CD4-positive, alpha-beta T cell treated with Interleukin-4 for 4 hours (primary cell): ENCODE measurements around the gene CACNA1B.
"Not testable (repeated sequence)": the region's sequence is repeated elsewhere in the genome, so short reads cannot be mapped to it uniquely, and the experiment has no call there.

Experiments used
- DNase-seq: peaks from one replicate; pipeline ENCODE4 v3.0.0-alpha.2; 2020

CACNA1B gene

DNA sequence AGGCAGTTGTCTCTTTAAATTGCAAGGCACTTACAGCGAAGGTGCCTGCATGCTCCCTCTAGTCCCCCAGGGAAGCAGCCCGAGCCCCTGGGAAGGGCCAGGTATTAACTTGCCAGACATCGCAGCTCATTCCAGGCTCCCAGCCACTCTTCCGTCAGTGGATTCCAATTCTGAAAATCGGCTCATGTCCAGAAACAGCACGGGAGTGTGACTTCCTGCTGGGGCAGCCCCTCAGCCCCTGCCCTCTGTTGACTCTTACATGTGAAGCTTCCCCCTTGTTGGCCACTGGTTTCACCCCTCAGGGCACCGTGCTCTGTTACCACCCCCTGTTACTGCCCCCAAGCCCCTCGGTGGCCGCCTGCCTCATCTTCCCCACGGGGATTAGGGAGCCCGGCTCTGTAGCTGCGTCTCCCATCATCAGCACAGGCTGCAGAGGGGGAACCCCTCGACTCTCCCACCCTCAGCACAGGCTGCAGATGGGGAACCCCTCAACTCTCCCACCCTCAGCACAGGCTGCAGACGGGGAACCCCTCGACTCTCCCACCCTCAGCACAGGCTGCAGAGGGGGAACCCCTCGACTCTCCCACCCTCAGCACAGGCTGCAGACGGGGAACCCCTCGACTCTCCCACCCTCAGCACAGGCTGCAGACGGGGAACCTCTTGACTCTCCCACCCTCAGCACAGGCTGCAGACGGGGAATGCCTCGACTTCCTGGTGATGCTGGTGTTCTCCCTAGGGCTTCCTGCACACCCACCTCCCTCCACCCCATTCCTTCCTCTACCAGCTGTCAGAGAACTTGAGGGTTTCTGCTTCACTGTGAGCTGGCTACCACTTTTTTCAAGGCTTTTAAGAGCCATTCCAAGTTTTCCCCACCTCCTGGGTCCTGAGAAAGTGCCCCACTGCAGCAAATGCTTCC lies 11.1 kb upstream of the CACNA1B start:
- no peak for DNase-seq

DNA sequence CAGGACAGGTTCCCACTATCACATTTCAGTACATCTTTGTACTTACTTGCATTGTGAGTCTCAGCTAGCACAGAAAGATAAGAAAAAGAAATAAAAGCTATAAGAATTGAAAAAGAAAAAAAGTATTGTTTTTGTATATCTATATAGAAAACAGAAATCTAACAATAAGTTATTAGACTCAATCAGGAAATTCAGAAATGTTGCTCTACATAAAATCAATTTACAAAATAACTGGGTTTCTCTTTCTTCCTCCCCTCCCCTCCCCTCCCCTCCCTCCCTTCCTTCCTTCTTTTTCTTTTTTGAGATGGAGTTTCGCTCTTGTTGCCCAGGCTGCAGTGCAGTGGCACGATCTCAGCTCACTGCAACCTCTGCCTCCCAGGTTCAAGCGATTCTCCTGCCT lies 7.2 kb upstream of the CACNA1B start:
- no peak for DNase-seq

DNA sequence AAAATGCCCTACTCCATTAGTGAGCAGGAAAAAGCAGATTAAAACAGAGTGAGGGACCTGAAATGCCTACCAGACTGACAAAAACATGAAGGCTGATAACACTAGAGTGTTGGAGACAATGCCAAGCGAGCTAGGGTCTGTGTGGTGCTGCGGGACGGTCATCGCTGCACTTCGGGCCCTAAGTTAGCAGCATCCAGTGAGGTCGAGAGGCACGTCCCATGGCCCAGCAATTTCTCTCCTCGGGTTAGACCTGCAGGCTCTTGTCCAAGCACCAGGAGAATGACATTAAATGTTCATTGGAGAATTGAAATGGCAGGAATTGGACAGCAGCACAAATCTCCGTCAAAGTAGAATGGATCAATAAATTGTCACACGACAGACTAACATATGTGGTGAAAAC lies 5.3 kb upstream of the CACNA1B start:
- no peak for DNase-seq

DNA sequence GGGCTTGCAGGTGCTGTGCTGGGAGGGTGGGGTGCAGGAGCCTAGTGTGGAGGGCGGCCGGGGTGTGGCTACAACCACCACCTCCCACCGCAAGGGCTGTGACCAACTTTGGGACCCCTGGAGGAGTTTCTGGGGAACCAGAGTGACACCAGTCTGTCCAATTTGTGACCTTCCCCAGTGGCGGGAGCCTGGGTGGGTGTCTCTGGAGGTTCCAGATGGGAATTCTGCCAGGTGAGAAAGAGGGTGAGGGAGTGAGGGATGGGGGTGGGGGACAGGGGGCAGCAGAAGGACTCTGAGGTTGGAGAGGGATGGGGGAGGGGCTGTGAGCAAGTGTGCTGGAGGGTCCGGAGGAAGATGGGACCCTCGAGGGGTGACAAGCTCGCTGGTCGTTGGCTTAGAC lies 4.2 kb upstream of the CACNA1B start:
- no peak for DNase-seq

DNA sequence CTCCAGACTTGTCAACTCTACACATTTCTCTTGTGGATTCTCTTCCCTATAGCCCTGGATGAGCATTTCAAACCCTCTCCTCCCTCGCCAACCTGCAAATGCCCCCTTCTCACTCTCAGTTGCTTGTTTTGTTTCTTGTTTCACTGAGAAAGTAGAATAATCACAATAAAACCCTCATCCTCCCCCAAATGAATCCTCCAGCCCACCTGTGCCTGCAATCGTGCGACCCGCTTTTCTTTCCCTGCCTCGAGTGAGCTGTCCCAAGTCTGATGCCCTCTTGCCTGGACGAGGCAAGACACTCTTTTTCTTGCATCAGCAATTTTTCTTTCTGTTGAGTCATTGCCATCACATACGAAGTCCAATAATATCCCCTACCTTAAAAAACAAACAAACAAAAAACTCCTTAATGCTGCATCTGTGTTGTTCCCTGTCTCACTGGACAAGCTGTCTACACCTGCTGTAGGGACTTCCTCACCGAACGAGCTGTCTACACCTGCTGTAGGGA lies 3.7 kb upstream of the CACNA1B start:
- DNase-seq = no peak

DNA sequence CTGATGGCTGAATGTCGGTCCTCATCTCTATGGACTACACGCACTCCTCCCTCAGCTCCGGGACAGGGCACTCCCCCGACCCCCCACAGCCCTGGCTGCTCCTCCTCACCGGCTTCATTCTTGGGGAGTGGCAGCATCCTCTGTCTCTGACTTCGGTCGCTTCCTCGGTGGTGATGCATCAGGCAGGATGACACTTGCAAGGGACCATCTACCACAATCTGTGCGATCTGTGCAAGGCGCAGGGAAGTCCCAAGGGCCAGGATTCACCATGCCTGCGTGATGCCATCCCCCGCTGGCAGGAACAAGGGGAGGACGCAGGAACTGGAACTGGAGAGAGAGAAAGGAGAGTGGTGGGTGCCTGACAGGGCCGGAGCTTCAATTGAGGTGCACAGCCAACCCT lies 2.2 kb upstream of the CACNA1B start:
- DNase-seq = no peak

DNA sequence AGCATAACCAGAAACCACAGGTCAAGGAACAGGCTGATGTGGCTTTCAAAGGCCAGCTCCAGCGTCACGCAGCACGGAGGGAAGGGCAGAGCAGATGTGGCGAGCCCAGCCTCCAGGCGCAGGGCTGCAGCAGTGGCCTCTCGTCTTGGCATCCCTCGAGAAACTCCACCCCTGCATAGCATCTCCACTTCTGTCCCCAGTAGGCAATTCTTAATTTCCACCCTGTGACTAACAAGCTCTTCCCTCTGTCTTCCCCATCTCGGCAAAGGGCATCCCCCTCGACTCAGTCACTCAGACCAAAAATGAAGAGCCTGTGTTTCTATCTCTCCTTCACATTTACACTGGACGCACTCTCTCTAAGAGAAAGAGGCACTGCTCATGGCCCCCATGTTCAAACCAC lies 1.7 kb upstream of the CACNA1B start:
- DNase-seq = no peak

DNA sequence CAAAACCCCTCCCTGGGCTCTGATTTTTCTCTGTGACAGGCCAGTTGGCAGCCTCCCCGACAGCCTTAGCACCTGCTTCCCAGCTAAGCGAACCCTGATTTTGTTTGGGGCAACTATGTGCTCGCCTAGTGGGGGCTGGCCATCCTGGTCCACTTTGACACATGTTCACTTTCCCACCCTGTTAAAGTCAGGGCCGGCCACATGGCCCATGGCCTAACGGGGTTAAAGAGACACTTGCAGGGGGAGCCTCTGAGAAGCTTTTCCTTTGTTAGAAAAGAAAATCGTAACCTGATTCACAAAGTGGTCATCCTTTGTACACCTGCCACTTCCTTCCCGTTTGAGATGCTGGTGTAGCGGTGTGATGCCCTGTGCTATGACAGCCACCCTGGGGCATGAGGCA lies 1.3 kb upstream of the CACNA1B start:
- DNase-seq = no peak

DNA sequence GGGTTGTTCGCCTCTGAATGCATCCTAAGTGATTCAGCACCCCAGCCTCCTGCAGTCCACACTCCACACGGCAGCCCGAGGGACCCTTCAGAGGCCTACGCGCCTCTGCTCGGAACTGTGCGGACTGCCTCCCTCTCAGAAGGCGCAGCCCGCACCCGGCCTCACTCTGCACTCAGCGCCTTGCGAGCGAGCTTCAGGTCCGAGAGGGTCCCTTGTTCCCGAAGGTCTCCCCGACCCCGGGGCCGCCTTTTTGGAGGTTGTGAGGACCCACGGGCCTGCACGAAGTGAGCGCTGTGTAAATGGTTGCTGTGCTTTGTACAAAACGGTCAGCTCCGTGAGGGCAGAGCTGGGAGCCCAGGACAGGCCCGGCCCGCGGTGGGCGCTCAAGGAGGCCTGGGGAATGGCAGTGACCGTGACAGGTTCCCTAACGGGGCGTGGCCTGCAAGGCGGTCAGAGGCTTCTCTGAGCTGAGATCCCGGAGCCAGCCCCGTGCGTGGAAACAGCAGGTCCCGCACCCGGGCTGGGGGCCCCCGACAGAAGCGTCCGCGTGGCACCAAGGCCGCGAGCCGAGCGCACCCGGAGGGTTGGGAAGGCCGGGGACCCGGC lies 698 bp upstream of the CACNA1B start:
- DNase-seq = no peak

DNA sequence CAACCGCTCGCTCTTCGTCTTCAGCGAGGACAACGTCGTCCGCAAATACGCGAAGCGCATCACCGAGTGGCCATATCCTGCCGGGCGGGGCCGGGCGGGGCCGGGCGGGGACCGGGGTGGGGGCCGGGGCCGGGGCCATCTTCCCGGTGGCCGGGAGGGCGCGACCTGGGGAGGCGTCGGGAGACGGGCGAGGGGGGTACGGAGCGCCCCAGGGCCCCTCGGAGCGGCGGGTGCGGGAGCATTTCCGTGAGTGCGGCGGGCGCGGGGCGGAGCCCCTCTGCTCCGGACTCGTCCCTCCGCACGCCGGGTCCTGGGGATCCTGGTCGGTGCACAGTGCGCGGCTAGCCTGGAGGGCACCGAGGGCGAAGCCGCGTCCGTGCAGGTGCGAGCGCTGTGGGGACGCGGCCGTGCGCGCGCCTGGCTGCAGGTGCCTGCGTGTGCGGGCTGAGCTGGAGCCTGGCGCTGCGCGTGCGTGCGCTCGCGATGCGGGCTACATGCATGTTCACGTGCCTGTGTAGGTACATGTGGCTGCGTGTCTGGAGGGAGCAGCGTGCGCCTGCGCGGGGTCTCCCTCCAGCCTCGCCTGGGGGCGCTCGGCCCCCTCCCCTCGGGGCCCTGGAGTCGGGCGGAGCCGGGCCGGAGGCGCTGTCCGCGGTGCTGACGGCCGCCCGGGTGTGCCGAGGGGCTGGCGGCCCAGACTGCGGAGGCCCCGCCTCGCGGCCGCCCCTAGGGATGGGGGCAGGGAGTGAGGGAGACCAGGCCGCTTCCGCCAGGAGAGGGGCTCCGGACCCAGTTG lies 762 bp downstream of the CACNA1B start:
- no peak for DNase-seq

DNA sequence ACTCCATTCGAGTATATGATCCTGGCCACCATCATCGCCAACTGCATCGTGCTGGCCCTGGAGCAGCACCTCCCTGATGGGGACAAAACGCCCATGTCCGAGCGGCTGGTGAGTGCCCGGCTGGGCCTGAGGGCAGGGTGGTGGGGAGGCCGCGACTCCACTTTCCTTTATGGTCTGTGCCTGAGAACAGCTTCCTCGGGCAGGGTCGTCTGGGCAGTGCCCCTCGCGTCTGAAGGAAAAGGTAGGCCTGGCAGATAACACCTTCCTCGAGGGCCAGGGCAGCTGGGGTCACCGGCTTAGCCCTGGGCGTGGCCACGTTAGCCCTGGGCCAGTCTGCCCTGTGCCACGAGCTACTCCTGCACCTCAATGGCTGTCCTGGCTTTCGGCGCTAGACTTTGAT lies 1.5 kb downstream of the CACNA1B start:
- DNase-seq = no peak

DNA sequence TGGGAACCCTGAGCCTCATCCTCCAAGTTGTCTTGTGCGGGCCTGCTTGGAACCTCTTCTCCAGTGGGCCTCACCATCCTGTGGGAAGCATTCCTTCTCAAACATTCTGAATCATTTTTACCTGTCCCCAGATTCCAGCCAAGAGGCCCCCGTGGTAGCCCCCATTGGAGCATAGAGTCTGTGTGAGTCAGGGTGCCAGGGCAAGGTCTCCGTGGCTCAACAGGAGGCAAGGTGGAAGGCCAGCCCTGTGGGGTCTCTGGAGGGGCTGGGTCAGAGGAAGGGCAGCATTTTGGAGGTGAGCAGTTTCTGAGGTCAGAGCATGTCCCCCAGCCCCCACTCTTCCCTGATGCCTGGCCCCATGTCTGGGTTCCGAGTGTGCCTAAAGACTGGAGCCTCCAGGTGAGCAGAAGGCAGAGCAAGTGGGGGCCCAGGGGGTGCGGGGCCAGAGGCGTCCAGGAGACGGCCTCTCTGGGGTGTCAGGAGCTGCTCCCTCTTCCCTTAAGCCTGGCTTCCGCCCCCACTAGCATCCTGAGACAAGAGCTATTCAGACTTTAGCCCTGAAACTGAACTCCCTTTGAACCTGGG lies 2.1 kb downstream of the CACNA1B start:
- DNase-seq = no peak

DNA sequence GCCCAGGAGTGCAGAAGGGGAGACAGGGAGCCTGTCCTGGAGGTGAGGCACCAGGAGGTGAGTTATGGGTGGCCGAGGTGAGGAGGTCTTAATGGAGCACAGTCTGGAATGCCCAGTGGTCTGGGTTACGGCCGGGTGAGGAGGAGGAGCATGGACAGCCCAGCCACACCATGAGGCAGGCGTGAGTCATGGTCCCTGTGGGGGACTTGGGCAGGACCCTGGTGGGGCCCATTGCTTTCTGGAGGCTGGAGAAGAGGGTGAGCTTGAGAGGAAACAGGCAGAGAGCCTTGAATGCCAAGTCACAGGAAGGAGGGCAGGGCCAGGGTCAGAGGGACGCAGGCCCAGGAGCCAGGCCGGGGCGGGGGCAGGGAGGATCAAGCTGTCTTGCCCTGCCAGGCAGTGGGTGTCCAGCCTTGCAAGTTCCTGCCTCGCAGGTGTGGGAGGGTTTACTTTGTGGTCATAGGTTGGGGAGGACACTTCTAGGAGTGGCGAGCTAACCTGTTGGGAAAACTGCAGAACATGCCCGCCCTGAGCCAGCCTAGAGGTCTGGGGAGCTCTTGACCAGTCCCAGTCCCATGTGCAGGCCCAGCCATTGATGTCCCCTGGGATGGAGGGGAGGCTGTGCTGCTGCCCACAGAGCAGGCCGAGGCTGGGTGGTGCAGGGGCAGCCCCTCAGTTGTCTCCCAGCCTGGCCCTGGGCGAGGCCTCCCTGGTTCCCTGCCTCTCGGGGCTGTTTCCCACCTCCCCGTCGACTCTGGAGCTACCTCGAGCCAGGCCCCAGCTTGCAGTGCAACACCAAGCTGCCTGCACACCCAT lies 2.8 kb downstream of the CACNA1B start:
- DNase-seq = no peak

DNA sequence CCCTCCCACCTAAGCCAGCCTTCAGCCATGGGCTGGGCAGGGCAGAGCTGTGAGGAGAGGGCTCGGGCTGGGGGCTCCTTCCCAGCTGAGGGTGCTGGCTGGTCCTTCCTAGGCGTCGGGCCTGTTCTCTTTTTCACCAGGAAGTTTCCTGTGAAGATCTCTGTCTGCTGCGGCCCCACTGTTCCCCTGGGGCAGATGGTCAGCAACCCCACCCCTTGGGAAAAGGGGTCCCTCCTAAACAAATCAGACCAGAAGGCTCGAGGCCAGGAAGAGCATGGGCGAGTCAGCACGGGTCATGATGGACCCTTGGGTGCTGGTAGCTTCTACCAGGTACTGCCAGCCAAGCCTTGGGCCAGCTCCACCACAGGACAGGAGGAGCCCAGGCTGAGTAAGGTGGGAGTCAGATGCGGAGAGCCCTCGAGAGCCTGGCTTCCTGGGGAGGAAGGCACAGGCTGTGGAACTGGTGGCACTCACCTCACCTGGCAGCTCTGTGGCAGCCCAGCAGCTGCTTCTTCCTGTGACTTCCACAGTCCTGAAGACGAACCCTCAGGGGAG lies 3.5 kb downstream of the CACNA1B start:
- no peak for DNase-seq

DNA sequence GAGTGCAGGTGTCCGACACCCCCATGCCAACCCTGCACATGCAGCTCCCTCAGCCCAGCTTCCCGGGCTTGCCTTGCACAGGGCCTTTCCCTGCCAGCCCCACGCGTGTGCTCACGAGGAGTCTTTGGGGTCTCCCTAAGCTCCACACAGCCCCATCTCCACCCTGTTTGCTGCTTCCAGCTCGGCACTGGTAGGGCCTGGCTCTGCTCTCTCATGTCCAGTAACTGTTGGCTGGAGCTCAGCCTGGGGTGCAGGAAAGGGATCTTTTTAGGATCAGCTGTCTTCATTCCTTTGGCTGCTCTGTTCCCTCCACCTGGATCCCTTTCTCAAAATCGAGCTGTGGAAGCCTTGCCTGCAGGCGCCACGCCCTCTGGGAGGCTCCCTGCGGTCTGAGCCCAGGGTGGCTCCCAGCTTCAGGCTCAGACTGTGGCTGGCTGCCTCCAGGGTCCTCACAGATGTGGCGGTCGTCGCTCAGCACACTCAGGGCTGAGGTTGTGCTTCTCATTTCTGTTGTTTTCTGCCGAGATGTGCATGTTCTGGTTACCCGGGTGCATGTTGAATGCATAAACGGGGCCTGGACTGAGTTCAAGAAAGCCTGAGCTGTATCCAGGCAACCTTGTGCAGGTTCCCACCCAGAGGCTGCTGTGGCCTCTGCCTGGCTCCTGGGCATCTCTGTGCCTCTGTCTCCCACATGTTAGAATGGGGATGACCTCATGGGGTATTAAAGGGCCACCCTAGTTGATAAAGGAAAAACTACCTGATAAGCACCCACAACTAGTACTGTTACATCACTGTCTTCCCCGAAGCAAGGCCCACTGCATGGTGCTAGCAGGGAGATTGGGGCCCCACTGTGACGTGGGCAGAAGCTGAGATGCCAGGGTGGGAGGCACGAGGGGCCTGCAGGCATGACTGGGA lies 4.3 kb downstream of the CACNA1B start:
- DNase-seq = no peak

DNA sequence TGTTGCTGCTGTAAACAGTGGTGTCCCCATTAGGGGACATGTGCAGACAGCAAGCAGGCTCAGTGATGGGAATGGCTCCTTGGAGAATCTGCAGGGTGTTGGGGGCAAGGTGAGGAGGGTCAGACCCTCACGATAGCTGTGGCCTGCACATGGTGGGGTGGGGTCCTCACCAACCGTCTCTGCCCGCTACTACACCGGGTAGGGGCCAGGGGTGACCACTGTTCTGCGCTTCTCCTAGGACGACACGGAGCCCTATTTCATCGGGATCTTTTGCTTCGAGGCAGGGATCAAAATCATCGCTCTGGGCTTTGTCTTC lies 4.9 kb downstream of the CACNA1B start:
- no peak for DNase-seq

DNA sequence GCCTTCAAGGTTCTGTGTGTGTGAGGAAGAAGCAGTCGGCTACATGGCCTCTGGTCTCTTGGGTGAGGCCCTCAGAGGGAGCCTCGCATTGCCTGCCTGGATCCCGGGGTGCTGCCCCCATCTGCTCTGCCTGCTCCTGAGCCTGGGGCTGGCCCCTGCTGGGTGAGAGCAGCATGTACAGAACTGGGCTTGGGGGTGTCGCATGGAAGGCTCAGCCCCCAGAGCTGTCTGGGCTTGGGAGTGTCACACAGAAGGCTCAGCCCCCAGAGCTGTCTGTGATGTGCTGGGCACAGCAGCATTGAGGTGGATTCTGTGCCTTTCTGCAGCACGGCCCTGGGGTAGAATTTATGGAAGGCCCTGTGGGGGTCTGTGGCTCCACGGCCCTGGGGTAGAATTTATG lies 6.4 kb downstream of the CACNA1B start:
- DNase-seq = not testable (repeated sequence)

DNA sequence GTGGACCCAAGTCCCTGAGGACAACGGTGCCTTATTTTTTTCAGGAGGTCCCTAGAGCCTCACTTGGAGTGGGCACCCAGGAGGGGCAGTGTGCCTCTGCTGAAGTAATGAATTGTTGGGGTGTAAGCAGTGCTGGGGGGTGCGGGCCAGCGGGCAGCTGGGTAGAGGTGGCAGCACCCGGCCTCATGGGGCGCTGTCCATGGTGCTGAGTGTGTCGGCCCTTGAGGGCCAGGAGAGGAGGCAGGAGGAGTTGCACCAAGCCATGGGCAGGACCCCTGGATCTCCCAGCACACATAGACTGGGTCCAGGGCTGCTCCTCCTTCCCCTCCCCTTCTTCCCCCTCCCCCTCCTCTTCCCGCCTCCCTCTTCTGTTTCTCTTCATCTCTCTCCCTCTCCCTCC lies 7.0 kb downstream of the CACNA1B start:
- DNase-seq = not testable (repeated sequence)

DNA sequence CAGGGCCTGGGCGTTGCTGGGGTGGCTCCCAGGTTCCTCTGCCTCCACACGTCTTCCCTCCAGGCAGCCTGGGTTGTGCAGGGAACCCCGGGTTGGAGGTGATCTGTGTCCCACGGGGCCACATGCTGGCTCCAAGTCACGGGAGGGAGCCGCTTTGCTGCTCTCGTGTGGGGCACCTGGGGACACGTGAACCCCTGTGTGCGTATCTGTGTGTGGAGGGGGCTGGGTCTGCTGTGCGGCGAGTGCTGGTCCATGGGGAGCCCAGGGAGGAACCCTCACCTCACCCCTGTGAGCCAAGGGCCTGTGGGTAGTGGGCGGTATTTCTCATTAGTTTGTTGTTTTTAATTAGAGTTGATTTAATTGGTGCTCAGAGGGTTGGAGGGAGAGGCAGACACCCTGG lies 7.5 kb downstream of the CACNA1B start:
- not testable (repeated sequence) for DNase-seq

DNA sequence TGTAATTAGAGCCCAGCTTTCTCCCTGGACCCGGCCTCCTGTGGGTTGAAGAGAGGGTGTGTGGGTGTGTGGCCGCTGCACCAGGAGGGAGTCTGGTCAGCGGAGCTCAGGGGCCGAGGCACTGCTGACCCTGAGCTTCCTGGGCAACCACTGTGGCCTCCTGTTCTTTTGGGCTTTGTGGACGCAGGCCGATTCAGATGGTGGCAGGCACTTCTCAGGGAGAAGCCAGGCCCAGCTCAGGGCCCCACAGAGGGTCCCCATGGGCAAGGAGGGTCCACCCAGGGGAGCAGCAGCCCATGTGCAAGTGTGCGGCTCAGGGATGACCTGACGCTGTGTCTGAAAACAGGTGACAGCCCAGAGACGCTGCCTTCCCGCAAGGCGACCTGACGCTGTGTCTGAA lies 11.0 kb downstream of the CACNA1B start:
- DNase-seq = not testable (repeated sequence)

DNA sequence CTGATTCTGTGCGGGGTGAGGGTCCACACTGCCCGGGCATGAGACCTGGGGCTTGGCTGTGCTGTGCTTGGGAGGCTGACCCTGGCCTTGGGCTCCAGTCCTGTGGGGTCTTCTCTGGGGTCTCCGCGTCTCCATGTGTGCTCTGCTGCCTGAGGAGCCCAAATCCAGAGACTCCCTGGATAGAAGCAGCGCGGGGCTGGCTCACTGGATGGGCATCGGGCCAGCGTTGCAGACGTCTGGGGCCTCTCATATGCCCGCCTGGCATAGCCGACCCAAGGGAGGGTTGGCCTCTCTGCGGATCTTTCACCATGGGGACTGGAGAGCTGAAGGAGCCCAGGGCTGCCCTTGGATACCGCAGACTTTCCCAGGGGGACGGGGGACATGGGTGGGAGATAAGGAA lies 12.4 kb downstream of the CACNA1B start:
- not testable (repeated sequence) for DNase-seq
